Panc1 (cell line): Measurements from ENCODE around the gene SLC25A6.

Experiments used
- POLR2AphosphoS5 ChIP-seq: IDR thresholded peaks from 2 replicates; pipeline ENCODE4 v1.6.1; 2012; ENCODE audit warnings: mild to moderate bottlenecking, low read depth, low read length, moderate library complexity
- SIN3A ChIP-seq: IDR thresholded peaks from 2 replicates; pipeline ENCODE4 v1.6.1; 2012; ENCODE audit warnings: low read depth, mild to moderate bottlenecking, low read length, moderate library complexity, borderline replicate concordance; ENCODE audit not compliant: insufficient read depth
- TCF7L2 ChIP-seq: IDR thresholded peaks from 2 replicates; pipeline ENCODE4 v1.6.1; 2011; ENCODE audit warnings: mild to moderate bottlenecking, low read depth, low read length, inconsistent platforms
- TF ChIP-seq, protein P1 (sequence below): fragments of 450-650 bp; IDR thresholded peaks from 2 replicates; pipeline ENCODE4 v1.5.1; 2017; ENCODE audit warnings: mild to moderate bottlenecking
- TF ChIP-seq, protein P2 (sequence below), 2 experiments: IDR thresholded peaks; 2 replicates each; pipeline ENCODE4 v1.6.1; 2011 to 2012; ENCODE audit warnings: low read depth in 2 of 2, control low read depth in 1 of 2, low read length in 1 of 2, mild to moderate bottlenecking in 1 of 2, moderate library complexity in 1 of 2; ENCODE audit not compliant: insufficient read depth in 1 of 2

DNA sequence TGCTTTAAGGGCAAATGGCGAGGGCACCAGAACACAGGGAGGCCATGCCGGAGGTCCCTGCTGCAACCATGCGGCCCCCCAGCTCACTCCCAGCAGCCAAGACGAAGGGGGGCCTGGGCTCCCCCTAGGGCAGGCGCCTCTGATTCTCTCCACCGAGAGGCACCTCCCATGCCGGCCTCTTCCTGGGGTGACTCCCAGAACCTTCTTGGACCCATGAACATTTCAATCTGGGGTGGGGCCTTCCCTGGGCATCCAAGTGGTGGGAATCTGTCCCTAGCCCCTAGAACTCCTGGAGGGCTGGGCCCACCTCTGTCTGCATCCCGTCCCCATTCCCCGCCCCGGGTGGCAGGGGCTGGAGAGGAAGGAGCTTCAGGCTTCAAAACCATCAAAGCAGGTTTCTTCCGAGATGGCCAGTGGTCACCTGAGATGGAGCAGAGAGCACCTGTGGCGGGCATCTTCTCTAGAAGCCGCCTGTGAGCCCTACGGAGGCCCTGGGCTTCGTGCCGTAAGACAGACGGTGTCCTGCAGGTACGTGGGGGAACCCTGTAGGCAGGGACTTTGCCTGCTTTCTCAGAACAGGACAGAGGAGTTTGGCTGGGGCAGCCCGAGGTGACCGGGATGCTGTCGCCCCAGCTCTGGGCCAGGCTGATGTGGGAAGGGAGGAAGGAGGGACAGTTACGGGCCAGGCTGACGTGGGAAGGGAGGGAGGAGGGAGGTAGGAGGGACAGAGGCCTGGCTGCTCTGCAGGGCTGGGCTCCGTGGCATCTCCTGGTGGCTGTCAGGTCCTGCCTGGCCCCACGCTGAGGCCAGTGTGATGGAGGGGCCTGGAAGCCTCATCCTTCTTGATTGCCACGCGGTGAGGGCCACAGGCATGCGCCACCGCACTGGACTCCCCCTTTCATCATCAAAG, 6.8 kb upstream of the SLC25A6 start:
- TF ChIP-seq, protein P1, sequence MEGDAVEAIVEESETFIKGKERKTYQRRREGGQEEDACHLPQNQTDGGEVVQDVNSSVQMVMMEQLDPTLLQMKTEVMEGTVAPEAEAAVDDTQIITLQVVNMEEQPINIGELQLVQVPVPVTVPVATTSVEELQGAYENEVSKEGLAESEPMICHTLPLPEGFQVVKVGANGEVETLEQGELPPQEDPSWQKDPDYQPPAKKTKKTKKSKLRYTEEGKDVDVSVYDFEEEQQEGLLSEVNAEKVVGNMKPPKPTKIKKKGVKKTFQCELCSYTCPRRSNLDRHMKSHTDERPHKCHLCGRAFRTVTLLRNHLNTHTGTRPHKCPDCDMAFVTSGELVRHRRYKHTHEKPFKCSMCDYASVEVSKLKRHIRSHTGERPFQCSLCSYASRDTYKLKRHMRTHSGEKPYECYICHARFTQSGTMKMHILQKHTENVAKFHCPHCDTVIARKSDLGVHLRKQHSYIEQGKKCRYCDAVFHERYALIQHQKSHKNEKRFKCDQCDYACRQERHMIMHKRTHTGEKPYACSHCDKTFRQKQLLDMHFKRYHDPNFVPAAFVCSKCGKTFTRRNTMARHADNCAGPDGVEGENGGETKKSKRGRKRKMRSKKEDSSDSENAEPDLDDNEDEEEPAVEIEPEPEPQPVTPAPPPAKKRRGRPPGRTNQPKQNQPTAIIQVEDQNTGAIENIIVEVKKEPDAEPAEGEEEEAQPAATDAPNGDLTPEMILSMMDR: no peak
- TF ChIP-seq, protein P2, sequence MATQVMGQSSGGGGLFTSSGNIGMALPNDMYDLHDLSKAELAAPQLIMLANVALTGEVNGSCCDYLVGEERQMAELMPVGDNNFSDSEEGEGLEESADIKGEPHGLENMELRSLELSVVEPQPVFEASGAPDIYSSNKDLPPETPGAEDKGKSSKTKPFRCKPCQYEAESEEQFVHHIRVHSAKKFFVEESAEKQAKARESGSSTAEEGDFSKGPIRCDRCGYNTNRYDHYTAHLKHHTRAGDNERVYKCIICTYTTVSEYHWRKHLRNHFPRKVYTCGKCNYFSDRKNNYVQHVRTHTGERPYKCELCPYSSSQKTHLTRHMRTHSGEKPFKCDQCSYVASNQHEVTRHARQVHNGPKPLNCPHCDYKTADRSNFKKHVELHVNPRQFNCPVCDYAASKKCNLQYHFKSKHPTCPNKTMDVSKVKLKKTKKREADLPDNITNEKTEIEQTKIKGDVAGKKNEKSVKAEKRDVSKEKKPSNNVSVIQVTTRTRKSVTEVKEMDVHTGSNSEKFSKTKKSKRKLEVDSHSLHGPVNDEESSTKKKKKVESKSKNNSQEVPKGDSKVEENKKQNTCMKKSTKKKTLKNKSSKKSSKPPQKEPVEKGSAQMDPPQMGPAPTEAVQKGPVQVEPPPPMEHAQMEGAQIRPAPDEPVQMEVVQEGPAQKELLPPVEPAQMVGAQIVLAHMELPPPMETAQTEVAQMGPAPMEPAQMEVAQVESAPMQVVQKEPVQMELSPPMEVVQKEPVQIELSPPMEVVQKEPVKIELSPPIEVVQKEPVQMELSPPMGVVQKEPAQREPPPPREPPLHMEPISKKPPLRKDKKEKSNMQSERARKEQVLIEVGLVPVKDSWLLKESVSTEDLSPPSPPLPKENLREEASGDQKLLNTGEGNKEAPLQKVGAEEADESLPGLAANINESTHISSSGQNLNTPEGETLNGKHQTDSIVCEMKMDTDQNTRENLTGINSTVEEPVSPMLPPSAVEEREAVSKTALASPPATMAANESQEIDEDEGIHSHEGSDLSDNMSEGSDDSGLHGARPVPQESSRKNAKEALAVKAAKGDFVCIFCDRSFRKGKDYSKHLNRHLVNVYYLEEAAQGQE (IDR thresholded peaks at IDR 0.05; ENCODE audit: insufficient read depth in 1 of 2, low read depth in 2 of 2, low read length in 1 of 2): no peak
- TF ChIP-seq POLR2AphosphoS5 (no peak), SIN3A (no peak), TCF7L2 (no peak)
